SU-DHL-6 (cell line): ENCODE results near the gene GOLGA8A.

Source experiments
- H2AFZ ChIP-seq: fragments of 200-600 bp; sonication (generic); 2 replicates; pipeline ENCODE4 v1.6.1; 2014; ENCODE audit warnings: low read depth, mild to moderate bottlenecking, moderate library complexity, mixed read lengths, antibody characterized with exemption, low read length; ENCODE audit not compliant: severe bottlenecking
- H3F3A ChIP-seq: fragments of 200-600 bp; shearing (Covaris generic); 2 replicates; pipeline ENCODE4 v1.6.0; 2016; ENCODE audit warnings: antibody characterized with exemption, mild to moderate bottlenecking; ENCODE audit not compliant: insufficient read depth
- H3K27ac ChIP-seq: fragments of 200-600 bp; sonication (generic); 2 replicates; pipeline ENCODE4 v1.5.1; 2016; ENCODE audit warnings: low read depth, mild to moderate bottlenecking, low read length, moderate library complexity, mixed read lengths
- H3K27me3 ChIP-seq: fragments of 200-600 bp; sonication (generic), shearing (Covaris generic); 2 replicates; pipeline ENCODE4 v1.6.0; 2014; ENCODE audit warnings: mild to moderate bottlenecking, low read length
- H3K36me3 ChIP-seq: fragments of 200-600 bp; sonication (generic); 2 replicates; pipeline ENCODE4 v1.6.1; 2014; ENCODE audit warnings: mild to moderate bottlenecking, low read length, mixed read lengths
- H3K4me2 ChIP-seq: fragments of 300-600, 200-600 bp; shearing (Covaris generic), sonication (generic); 2 replicates; pipeline ENCODE4 v1.6.0; 2014; ENCODE audit warnings: low read length, low read depth, mild to moderate bottlenecking; ENCODE audit not compliant: poor library complexity, severe bottlenecking
- H3K4me3 ChIP-seq: fragments of 200-600 bp; sonication (generic); 2 replicates; pipeline ENCODE4 v1.5.1; 2014; ENCODE audit warnings: antibody characterized with exemption, low read length, mild to moderate bottlenecking, mixed read lengths; ENCODE audit not compliant: insufficient read depth, poor library complexity, severe bottlenecking
- H3K79me2 ChIP-seq: fragments of 200-600 bp; sonication (generic); 2 replicates; pipeline ENCODE4 v1.6.1; 2014; ENCODE audit warnings: mild to moderate bottlenecking, low read length, moderate library complexity; ENCODE audit not compliant: insufficient read depth
- H3K9ac ChIP-seq: fragments of 200-600 bp; sonication (generic); 2 replicates; pipeline ENCODE4 v1.7.0; 2014; ENCODE audit warnings: mild to moderate bottlenecking, low read length
- H3K9me2 ChIP-seq: fragments of 200-600 bp; sonication (generic); replicated peaks from 2 replicates; pipeline ENCODE4 v1.6.1; 2014; ENCODE audit warnings: low read length; ENCODE audit not compliant: insufficient read depth
- H3K9me3 ChIP-seq: fragments of 200-600 bp; sonication (generic); 2 replicates; pipeline ENCODE4 v1.6.1; 2014; ENCODE audit warnings: low read length, mixed read lengths; ENCODE audit not compliant: insufficient read depth
- H4K20me1 ChIP-seq: fragments of 200-600 bp; sonication (generic); 2 replicates; pipeline ENCODE4 v1.6.1; 2014; ENCODE audit warnings: low read depth, mild to moderate bottlenecking, antibody characterized with exemption, low read length, moderate library complexity, mixed read lengths
- EZH2phosphoT487 ChIP-seq: fragments of 200-600 bp; sonication (generic), shearing (Covaris generic); conservative IDR thresholded peaks from 2 replicates; pipeline ENCODE4 v1.6.1; 2018; ENCODE audit warnings: mild to moderate bottlenecking, antibody characterized with exemption, low read length, moderate library complexity, mixed read lengths
- TF ChIP-seq, protein P1 (sequence below): fragments of 200-600 bp; sonication (generic); IDR thresholded peaks from one replicate; pipeline ENCODE4 v1.5.1; 2017; ENCODE audit warnings: antibody characterized with exemption, mild to moderate bottlenecking, low read length, moderate library complexity; ENCODE audit not compliant: insufficient read depth, poor library complexity, severe bottlenecking

Gene GOLGA8A

DNA sequence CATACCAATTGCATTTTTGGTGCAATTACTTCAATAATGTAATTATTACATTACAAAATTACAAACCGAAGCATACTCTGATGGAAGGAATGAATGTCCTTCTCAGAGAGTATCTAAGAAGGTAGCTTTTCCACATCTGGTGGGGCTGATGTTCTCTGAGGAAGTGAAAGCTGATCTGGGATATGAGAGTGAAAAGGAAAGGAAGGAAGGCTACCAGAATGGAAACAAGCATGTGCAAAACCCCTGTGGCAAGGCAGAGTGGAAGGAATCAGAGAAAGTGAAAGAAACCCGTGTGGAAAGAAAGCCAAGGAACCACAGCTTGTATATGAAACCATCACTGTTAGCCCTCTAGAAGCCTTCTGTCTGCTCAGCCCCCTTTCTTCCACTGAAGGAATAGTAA is 35.3 kb upstream of the GOLGA8A start:
- H3K27ac ChIP-seq = no peak overlapping the region
- H3K4me3 ChIP-seq = no peak overlapping the region
- no peak overlapping the region for H3K4me2 ChIP-seq
- H3K36me3 ChIP-seq = no peaks in the 10 kb centered on the region
- H4K20me1 ChIP-seq = no peaks in the 10 kb centered on the region
- no peaks in the 10 kb centered on the region for H3K27me3 ChIP-seq
- no peaks in the 10 kb centered on the region for H3K9me3 ChIP-seq
- no peaks in the 10 kb centered on the region for H3K79me2 ChIP-seq
- H3K9ac ChIP-seq = no peak overlapping the region
- TF ChIP-seq EZH2phosphoT487 = no peak
- TF ChIP-seq, protein P1, sequence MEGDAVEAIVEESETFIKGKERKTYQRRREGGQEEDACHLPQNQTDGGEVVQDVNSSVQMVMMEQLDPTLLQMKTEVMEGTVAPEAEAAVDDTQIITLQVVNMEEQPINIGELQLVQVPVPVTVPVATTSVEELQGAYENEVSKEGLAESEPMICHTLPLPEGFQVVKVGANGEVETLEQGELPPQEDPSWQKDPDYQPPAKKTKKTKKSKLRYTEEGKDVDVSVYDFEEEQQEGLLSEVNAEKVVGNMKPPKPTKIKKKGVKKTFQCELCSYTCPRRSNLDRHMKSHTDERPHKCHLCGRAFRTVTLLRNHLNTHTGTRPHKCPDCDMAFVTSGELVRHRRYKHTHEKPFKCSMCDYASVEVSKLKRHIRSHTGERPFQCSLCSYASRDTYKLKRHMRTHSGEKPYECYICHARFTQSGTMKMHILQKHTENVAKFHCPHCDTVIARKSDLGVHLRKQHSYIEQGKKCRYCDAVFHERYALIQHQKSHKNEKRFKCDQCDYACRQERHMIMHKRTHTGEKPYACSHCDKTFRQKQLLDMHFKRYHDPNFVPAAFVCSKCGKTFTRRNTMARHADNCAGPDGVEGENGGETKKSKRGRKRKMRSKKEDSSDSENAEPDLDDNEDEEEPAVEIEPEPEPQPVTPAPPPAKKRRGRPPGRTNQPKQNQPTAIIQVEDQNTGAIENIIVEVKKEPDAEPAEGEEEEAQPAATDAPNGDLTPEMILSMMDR = no peak
- no peaks in the 10 kb centered on the region for H3K9me2 ChIP-seq
- no peaks in the 10 kb centered on the region for H3F3A ChIP-seq
- H2AFZ ChIP-seq = no peak overlapping the region

DNA sequence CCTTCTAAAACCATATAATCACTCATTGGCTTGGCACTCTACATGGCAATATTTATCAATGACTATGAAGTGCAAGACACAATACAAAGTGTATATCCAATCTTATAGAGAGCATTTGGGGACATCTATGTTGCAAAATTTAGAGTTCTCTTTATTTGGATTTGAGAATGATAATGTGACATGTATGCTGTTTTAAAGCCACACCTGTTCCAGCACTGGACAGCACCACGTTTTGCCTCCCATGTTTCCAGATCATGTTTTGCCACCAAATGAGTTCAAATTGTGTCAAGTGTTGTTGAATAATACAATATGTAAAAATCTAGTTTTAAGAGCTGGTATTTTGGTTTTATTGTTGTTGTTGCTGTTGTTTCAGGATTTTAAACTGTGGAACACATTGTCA is 33.3 kb upstream of the GOLGA8A start:
- Histone ChIP-seq H3K4me3 (no peak overlapping the region), H2AFZ (no peak overlapping the region), H3K27ac (no peak overlapping the region), H3K9me2 (no peaks in the 10 kb centered on the region), H3F3A (no peaks in the 10 kb centered on the region), H3K9ac (no peak overlapping the region), H3K79me2 (no peaks in the 10 kb centered on the region), H4K20me1 (no peaks in the 10 kb centered on the region), H3K36me3 (no peaks in the 10 kb centered on the region), H3K4me2 (no peak overlapping the region), H3K27me3 (no peaks in the 10 kb centered on the region), H3K9me3 (no peaks in the 10 kb centered on the region)
- no peak for TF ChIP-seq EZH2phosphoT487
- TF ChIP-seq, protein P1 = no peak

DNA sequence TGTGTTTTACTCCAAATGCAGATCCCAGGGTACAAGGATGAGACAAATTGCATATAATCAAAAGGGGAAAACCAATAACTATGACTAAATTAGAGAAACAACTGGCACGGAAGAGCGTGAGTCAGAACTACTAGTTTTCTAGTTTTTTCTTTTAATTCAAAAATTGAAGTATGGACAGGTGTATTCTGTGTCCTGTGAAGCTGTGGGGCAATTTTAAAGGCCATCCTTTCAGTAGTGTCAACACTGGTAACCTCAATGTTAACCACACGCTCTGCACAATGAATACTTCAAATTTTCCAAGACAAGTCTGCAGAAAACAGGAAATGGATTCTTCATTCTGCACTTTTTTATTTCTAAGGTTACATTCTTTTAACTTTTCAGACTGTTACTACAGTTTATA is 32.5 kb upstream of the GOLGA8A start:
- no peak overlapping the region for H3K27ac ChIP-seq
- TF ChIP-seq, protein P1 = no peak
- no peak for TF ChIP-seq EZH2phosphoT487

More for the DNA sequence above, 32.5 kb upstream of the GOLGA8A start:
- H3K79me2 ChIP-seq = no peaks in the 10 kb centered on the region
- H3K9me2 ChIP-seq = no peaks in the 10 kb centered on the region
- no peak overlapping the region for H3K9ac ChIP-seq
- H3K27me3 ChIP-seq = no peaks in the 10 kb centered on the region
- no peaks in the 10 kb centered on the region for H3F3A ChIP-seq
- H3K9me3 ChIP-seq = no peaks in the 10 kb centered on the region
- H4K20me1 ChIP-seq = no peaks in the 10 kb centered on the region
- no peak overlapping the region for H3K4me2 ChIP-seq
- H3K36me3 ChIP-seq = no peaks in the 10 kb centered on the region
- H2AFZ ChIP-seq = no peak overlapping the region
- no peak overlapping the region for H3K4me3 ChIP-seq
